GM18508 (cell line): Measurements from ENCODE around the gene ARHGEF28.

Experiments used
- ATAC-seq: cut with Tn5 transposase; IDR thresholded peaks from one replicate; pipeline ENCODE4 v1.9.1; 2021; ENCODE audit warnings: moderate number of reproducible peaks; ENCODE audit not compliant: insufficient read depth, unreplicated experiment

ARHGEF28 gene

DNA sequence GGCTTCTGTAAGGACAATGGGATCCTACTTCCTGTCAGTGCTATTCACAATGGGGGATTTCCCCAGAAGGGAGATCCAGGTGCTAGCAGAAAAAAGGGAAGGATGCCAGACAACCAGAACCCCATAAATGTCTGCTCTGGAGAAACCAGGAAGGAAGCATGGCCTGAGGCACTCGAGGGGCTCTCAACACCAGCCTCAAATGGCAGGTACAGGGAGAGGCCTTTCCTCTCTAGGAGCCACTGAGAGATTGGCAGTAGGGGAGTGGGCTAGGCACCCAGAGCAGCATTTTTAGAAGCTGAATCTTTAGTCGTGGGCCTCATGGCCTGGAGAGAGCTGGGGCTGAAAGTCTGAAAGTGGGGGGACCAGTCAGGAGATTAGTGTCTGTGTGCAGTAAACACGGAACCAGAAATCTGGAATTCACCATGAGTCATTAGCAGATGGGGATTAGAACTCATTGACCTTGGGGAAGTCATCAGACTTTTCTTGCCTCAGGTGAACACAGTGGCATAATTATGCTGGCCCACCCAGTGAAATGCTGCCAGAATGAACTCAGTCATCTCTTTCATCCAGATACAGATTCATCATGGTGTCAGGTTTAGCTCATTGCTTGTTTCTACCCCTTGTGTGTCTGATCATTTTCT lies 28.3 kb downstream of the ARHGEF28 start:
- no peak for ATAC-seq

DNA sequence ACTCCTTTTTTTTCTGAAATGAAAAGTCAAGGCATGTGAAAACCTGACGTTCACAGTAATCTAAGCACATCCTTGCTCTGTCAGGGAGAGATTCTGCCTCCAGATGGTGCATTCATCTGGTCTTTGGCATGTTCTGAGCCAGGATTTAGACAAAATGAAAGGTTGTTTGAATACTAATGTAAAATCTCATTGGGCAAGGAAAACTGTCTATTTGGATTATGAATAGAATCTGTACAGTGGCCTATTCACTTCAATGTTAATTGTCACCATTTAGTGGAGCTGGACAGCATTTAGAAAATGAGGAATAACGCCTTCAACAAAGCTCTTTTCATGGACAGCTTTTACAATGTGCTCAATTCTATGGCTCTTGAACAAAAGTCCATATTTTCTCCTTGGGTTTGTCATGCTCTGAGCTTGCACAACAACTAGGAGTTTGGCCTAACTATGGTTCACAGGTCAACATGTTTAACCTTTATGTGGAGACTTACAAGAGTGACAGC lies 28.9 kb downstream of the ARHGEF28 start:
- ATAC-seq, result no peak

DNA sequence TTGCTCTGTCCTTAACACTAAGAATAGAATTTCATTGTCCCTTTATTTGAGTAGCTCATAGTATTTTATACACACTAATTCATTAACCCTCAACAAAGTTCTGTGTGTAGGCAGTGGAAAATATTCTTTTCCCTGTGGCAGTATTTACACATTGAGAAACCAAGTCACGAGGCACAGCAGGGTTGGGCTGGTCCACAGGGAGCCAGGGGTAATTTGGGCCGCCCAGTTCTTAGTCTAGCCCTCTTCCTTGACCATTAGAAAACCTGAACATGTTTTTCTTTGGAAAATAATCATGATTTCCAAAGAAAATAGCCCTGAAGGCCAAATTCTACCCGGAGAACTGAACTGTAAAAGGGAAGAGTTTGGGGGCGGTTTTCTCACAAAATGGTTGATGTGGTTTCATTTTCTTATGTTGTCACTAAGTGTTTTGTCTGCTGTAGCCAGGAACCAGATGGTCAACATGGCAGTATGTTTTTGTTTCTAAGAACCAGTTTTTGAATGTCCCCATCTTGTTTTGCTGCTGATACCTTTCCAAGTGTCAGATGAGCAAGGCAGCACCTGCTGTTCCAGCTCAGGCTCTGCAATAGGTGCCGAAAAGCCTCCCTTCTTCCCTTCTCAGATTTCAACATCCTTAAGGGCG lies 29.6 kb downstream of the ARHGEF28 start:
- ATAC-seq, result no peak

DNA sequence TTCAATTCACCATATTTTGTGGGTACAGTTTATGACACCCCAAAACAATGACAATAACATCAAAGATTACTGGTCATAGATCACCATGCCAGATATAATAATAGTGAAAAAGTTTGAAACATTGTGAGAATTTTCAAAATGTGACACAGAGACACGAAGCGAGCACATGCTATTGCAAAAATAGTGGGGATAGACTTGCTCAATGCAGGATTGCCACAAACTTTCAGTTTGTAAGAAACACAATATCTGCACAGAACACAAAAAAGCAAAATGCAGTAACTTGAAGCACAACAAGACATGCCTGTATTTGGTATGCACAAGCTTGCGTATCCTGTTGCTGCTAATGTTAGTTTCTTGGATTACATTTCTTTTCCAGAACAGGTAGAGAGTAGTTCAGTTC lies 35.8 kb downstream of the ARHGEF28 start:
- no peak for ATAC-seq

DNA sequence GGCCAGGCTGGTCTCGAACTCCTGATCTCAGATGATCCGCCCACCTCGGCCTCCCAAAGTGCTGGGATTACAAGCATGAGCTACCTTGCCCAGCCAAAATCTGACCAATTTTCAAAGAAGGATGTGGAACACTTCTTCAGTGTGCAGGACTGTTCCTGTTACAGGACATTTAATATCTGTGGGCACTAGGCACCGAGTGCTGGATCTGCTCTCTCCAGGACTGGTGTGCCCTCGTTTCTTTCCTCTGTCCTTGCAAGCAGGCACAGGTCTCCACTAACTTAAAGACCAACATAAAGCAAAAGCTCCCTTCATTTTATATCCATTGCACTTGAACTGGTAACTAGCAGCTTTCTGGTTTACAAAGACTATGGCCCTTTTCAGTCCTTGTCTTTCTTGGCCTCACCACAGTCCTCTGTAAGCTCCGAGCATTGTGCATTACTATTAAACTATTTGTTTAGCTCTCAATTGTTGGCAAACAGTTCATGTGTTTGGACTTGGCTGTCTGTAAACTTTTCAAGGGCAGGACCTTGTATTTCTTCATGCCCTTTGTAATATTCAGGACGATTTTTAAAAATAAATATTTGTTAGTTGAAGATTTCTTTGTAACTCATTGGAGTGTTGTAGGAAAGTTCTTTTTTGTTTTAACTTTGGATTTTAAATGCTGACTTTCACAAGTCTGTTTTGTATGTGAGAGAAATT lies 37.3 kb downstream of the ARHGEF28 start:
- ATAC-seq, result no peak

DNA sequence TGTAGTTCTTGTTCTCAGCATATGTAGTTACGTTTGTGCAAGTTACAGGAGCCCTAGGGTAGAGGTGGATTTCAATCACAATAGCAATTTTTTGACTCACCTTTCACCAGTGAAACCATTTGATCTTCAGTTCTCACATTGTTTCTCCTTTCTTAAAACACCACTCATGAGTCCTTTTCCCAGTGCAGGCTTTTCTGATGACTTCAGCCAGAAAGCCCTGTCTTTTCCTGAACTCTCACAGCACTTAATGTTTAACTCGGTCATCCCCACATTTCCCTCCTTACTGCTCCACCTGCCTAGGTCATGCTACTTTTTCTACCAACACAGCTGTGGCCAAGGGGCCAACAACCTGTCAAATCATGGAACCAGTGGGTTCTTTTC lies 37.9 kb downstream of the ARHGEF28 start:
- ATAC-seq, result peak; percentile 61

DNA sequence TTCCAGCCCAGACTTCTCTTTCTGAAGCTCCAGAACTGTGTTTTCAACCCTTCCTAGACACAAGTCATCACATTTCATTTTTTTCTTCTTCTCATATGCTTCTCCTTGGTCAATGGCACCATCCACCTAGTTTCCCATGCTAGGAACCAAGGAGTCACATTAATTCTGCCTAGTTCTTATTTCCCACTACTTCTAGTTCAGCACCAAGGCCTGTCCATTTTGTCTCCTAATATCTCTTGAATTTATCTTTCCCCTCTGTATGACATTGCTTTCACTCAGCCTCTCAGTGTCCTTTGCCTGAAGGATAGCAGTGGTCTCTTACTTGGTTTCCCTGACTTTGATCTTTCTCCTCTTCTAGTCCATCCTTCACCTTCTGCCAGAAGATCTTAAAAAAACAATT lies 38.8 kb downstream of the ARHGEF28 start:
- no peak for ATAC-seq

DNA sequence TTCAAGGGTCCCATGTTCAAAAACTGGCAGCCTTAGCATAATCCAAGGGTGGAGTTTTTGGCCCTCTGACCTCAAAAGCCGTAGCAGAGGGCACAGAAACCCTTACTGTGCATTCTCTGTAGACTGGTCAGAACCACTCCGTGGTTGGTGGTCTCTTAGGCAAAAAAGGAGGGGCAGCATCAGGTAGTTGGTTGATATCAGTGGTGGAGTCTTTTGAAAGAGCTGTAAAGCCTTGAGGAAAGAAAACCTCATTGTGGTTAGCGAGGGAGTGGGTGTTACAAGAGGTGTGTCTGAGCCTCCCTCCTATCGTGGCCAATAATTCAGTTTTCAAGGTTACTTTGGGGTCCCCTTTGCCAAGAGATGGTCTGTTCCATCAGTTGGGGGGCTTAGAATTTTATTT lies 40.9 kb downstream of the ARHGEF28 start:
- no peak for ATAC-seq

DNA sequence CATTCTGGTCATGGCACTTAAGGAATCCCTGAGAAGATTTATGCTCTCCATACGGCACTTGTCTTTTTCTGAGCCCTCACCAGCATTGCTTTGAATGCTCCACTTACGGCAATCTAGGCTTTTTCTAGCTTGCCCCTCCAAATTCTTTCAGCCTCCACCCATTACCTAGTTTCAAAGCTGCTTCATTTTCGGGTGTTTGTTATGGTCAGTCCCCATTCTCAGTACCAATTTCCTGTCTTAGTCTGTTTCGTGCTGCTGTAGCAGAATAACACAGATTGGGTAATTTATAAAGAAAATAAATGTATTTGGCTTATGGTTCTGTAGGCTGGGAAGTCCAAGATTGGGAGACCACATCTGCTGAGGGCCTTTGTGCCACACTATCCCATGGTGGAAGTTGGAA lies 42.0 kb downstream of the ARHGEF28 start:
- no peak for ATAC-seq

DNA sequence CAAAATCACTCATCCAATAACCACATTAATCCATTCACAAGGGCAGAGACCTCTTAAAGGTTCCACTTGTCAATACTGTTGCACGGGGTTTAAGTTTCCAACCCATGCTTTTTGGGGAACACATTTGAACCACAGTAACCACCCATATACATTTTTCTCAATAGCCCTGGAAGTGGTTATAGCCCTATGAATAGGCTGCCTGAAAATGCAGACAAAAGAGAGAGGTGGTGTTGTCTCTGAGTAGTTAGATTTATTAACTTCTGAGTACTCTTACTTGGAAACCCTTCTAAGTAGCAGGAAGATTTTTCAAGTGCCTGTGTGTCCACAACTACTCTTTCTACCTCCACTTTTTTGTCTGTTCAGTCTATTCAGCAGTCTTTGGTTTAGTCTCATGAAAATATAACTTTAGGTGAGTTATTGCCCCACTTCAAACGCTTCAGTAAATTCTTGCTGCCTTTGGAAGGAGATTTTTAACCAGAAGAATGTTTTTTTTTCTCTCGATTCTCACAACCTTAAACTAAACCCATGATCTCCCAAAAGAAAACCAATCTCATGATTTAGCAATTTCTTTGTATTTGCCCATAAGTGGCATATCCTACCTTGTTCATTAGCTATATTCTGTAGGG lies 42.6 kb downstream of the ARHGEF28 start:
- ATAC-seq, result no peak

DNA sequence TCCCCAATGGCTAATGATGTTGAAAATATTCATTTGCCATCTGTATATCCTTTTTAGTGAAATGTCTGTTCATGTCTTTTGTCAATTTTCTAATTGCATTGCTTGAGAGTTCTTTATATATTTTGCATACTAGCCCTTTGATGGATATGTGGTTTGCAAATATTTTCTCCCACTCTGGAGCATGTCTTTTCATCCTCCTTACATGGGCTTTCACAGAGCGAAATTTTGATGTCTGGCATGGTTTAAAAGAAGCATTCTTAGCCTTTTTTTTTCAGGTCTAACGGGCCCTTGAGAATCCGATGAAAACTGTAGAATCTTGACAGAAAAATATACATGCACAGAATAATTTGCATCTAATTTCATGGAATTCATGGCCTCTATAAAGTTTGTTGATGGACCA lies 44.7 kb downstream of the ARHGEF28 start:
- ATAC-seq, result no peak

DNA sequence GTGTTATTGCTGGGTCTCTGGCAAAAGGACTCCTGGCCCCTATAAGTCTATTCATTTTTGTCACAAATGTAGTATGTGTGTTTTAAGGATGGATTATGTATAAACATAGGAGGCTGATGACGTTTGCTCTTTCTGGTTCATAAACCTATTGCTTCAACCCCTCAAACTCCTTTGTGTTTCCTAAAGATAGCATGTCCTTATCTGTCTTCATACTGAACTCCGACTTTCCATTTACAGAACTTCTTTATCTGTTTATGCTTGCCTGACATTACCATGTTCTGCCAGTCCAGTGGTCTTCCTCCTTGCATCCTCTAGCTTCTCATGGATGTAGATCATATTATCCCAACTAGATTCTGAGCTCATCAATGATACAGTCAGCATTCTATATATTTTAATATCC lies 46.1 kb downstream of the ARHGEF28 start:
- no peak for ATAC-seq

DNA sequence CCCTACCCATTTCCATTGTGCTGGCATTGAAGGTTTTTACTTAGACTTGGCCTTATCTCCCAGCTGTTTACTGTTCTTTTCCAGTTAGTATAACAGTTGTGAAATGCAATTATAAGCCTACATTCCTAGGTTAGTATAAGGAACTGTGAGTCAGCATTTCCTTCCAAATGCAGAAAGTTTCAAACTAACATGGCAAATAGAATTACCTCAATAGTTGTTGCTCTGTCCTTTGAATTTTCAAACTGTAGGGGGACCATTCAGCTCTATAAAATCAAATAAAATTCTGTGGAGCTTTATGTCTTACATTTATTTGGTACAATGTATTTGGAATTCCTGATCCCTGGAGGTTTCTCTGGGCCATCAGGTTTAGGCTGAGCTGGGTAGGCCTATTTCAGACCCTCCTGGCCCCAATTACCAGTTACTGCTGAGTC lies 47.2 kb downstream of the ARHGEF28 start:
- no peak for ATAC-seq

DNA sequence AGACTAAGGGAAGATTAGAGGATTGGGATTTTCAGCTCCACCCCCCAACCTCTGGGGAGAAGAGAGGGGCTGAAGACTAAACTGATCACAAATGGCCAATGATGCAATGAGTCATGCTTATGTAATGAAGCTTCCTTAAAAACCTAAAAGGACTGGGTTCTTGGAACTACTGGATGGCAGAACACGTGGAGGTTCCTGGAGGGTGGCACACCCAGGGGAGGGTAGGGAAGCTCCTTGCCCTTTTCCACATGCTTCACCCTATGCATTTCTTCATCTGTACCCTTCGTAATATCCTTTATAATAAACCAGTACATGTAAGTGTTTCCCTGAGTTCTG lies 48.6 kb downstream of the ARHGEF28 start:
- ATAC-seq, result no peak

DNA sequence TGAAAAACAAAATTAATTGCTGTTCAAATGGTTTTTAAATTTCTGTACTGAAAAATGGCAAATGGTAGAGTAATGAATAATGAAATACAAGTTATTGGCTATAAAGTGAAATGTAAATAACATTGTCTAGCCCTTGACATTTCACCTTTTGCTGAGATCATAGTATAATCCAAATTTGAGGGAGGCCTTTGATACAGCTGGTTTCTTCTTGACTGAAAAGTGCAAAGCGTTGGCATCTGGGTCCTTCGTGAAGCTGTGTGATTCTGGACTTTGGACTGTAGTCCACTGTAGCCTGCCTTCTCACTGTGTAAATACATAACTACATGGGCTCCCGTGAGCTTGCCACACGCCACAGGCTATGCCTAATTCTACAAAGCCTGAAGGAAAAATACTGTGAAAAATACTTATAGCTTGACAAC lies 52.3 kb downstream of the ARHGEF28 start:
- ATAC-seq, result no peak

DNA sequence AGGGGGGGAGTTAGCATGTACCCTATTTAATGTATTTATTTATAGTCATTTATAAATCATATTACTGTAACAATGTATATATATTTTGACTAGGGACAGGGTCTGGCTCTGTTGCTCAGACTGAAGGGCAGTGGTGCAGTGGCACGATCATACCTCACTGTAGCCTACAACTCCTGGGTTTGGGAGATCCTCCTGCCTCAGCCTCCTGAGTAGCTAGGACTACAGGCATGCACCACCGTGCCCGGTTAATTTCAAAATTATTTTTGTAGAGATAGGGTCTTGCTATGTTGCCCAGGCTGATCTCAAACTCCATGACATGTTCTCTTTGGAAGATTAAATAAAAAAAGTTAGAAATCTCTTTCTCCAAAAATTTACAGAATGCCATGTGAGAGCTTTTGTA lies 52.8 kb downstream of the ARHGEF28 start:
- ATAC-seq, result no peak

DNA sequence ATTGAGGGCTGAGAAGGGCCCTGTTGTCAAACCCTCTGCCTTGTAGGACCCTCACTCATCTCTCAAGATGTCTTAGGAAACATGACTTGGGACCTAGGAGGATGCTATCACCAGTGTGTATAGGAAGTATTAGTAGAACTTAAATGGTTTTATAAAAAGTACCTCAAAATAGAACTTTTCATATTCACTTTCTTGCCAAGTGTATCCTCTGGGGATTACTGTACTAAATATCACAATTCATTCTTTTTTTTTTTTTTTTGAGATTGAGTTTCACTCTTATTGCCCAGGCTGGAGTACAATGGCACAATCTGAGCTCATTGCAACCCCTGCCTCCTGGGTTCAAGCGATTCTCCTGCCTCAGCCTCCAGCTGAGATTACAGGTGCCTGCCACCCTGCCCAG lies 56.2 kb downstream of the ARHGEF28 start:
- ATAC-seq, result no peak

DNA sequence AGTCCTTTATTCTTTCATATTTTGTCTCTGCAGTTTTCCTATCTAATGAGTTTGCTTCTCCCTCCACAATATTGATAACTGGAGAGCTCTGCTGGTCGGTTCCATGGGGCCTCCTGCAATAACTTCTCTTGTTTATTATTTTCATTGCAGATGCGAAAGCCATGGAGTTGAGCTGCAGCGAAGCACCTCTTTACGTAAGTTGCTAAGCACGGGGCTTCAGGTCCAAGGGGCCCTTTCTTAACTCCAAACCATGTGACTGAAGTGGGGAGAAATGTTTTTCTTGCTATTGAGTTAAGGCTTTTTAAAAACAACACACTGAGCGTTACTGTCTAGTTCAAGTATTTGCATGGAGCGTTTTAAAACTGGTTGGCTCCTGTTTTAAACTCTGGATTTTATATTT lies 58.7 kb downstream of the ARHGEF28 start:
- no peak for ATAC-seq

DNA sequence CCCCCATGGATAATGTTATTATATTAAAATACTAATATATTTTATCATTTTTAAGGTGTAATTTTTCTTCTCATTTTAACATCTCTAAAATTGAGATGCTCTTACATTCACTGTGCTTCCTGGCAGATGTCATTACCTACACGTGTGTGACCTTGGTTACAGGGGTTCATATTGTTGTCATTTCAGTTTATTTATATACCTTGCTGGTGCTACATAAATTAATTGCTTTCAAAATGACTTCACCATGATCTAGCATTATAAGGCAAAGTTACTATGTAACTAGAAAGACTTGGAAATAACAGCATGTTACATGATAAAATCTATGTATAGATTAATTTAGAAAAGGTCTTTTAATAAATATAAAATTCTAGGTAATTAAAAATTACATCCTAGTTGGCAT lies 60.9 kb downstream of the ARHGEF28 start:
- no peak for ATAC-seq

DNA sequence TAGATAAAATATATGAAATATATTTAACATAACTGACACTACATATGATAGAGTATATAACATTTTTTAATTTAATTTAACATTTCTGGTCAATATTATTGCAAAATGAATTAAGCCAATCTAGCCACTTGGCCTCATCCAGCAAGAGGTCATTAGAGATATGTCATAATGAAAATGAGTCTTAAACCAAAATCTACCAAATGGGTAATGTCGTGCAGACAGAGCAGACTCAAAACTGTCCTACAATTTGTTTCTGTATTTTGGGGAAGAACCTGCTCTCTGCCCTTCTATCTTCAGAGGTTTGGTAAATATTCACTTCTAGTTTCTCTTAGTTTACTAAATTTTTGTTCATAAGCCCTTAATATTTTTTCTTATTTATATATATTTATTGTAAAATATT lies 61.4 kb downstream of the ARHGEF28 start:
- peak; percentile 65 for ATAC-seq

DNA sequence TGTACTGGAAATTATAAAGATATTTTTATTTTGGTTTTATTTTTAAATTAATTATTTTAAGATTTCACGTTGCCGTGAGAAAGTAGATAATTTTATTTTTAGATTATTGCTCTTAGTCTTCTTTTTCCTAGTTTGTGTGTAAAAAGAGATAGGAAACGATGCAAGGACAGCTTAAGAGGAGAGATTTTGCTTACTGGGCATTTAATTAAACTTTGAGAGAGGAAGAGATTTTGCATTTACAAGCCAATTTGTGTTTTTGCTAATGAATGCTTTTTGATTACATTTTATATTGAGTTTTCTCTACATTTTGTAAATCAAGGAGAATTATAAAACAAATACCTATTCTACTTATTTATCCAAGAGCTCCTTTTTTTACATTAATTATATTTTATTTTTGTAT lies 64.0 kb downstream of the ARHGEF28 start:
- no peak for ATAC-seq
